HEK293T (cell line): ENCODE results near the gene PLAA.

Source experiments
- CTCF ChIA-PET: fragments of 350-600 bp; formaldehyde crosslinking; extraction: SDS; loops from one replicate; lab custom pipeline; 2021; ENCODE audit warnings: antibody characterized with exemption, inconsistent platforms; lab: Yijun Ruan, JAX
- POLR2A ChIA-PET: fragments of 350-600 bp; formaldehyde crosslinking; extraction: SDS; loops from one replicate; lab custom pipeline; 2020; ENCODE audit warnings: antibody characterized with exemption, inconsistent platforms; lab: Yijun Ruan, JAX
- DNase-seq: peaks from one replicate; pipeline ENCODE4 v3.0.0; 2012; ENCODE audit warnings: mixed read lengths; ENCODE audit errors: extremely low spot score
- ARNT ChIP-seq: fragments of 450-650 bp; IDR thresholded peaks from 2 replicates; pipeline ENCODE4 v1.6.1; 2017; ENCODE audit warnings: mild to moderate bottlenecking
- BHLHE40 ChIP-seq: fragments of 450-650 bp; IDR thresholded peaks from 2 replicates; pipeline ENCODE4 v1.6.1; 2016; ENCODE audit warnings: mild to moderate bottlenecking, moderate library complexity, borderline replicate concordance
- CTBP1 ChIP-seq: fragments of 450-650 bp; IDR thresholded peaks from 2 replicates; pipeline ENCODE4 v1.6.1; 2016; ENCODE audit warnings: borderline replicate concordance
- ELF4 ChIP-seq: fragments of 450-650 bp; IDR thresholded peaks from 2 replicates; pipeline ENCODE4 v1.6.1; 2017; ENCODE audit warnings: antibody characterized with exemption
- FOXA1 ChIP-seq: fragments of 450-650 bp; IDR thresholded peaks from 2 replicates; pipeline ENCODE4 v1.6.1; 2016; ENCODE audit warnings: mild to moderate bottlenecking
- FOXK2 ChIP-seq: fragments of 450-650 bp; IDR thresholded peaks from 2 replicates; pipeline ENCODE4 v1.6.1; 2016; ENCODE audit warnings: mild to moderate bottlenecking
- FOXM1 ChIP-seq: fragments of 450-650 bp; IDR thresholded peaks from 2 replicates; pipeline ENCODE4 v1.6.1; 2017; ENCODE audit warnings: mild to moderate bottlenecking, borderline replicate concordance
- HDGF ChIP-seq: fragments of 450-650 bp; IDR thresholded peaks from 2 replicates; pipeline ENCODE4 v1.6.1; 2017; ENCODE audit warnings: antibody characterized with exemption, borderline replicate concordance
- L3MBTL2 ChIP-seq: fragments of 450-650 bp; conservative IDR thresholded peaks from 2 replicates; pipeline ENCODE4 v1.6.1; 2016; ENCODE audit warnings: mild to moderate bottlenecking
- LEF1 ChIP-seq: fragments of 450-650 bp; IDR thresholded peaks from 2 replicates; pipeline ENCODE4 v1.6.1; 2017; ENCODE audit warnings: mild to moderate bottlenecking, borderline replicate concordance
- NFRKB ChIP-seq: fragments of 450-650 bp; IDR thresholded peaks from 2 replicates; pipeline ENCODE4 v1.6.1; 2016; ENCODE audit warnings: mild to moderate bottlenecking, moderate library complexity
- SP1 ChIP-seq: fragments of 450-650 bp; IDR thresholded peaks from 2 replicates; pipeline ENCODE4 v1.6.1; 2017
- SUZ12 ChIP-seq: fragments of 450-650 bp; IDR thresholded peaks from 2 replicates; pipeline ENCODE4 v1.6.1; 2016; ENCODE audit warnings: mild to moderate bottlenecking
- TARDBP ChIP-seq: fragments of 450-650 bp; IDR thresholded peaks from 2 replicates; pipeline ENCODE4 v1.6.1; 2016
- ZNF384 ChIP-seq: fragments of 450-650 bp; IDR thresholded peaks from 2 replicates; pipeline ENCODE4 v1.6.1; 2016
- TF ChIP-seq, protein P1 (sequence below): fragments of 450-650 bp; IDR thresholded peaks from 2 replicates; pipeline ENCODE4 v1.6.1; 2016

The PLAA gene

GRCh38 chr9:26937816-26938371 lies 9.1 kb downstream of the PLAA start:
- TF ChIP-seq HDGF (no peak), SUZ12 (no peak), ARNT (no peak), BHLHE40 (no peak), SP1 (no peak), L3MBTL2 (no peak)
- TF ChIP-seq, protein P1, sequence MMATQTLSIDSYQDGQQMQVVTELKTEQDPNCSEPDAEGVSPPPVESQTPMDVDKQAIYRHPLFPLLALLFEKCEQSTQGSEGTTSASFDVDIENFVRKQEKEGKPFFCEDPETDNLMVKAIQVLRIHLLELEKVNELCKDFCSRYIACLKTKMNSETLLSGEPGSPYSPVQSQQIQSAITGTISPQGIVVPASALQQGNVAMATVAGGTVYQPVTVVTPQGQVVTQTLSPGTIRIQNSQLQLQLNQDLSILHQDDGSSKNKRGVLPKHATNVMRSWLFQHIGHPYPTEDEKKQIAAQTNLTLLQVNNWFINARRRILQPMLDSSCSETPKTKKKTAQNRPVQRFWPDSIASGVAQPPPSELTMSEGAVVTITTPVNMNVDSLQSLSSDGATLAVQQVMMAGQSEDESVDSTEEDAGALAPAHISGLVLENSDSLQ = no peak
- CTCF ChIA-PET = no interaction called here
- POLR2A ChIA-PET = no interaction called here
- no peak for DNase-seq

DNA sequence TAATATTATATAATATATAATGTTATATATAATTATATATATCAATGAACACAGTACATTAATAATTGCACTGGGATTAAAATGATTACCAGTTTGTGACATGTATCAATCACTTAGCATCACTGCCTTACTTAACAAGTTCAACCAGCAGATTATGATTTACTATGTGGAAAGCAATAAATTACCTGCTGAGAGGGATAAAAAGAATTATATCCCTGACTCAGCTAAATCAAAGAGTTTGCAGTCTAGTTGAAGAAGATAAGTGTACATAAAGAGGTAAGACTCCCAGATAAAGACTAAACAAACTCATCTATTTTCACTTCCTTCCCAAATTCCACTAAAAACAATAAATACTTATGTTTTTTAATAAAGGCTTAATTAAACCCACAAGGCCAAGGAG lies 11.2 kb downstream of the PLAA start:
- no peak for DNase-seq
- CTCF ChIA-PET = no interaction called here
- TF ChIP-seq FOXA1 (no peak), NFRKB (no peak), SUZ12 (no peak)
- TF ChIP-seq, protein P1 = peak; percentile 87
- POLR2A ChIA-PET = interaction anchor here (1.7 kb wide), 1 partner anchor 12 kb away, joined by 5 read pairs; the partner anchor contains the start of gene PLAA

- no peak for DNase-seq
- ChIA-PET POLR2A (interaction anchor here (1.1 kb wide), 1 partner anchor 37 kb away, joined by 5 read pairs; no protein-coding TSS in a partner anchor), CTCF (interaction anchor here (0.6 kb wide), 1 partner anchor 32 kb away, joined by 4 read pairs; no protein-coding TSS in a partner anchor)
- no peak for TF ChIP-seq L3MBTL2
- TF ChIP-seq ZNF384 = no peak
- TF ChIP-seq SUZ12 = no peak
- TF ChIP-seq HDGF = no peak
- no peak for TF ChIP-seq ARNT
- no peak for TF ChIP-seq FOXK2
- TF ChIP-seq ELF4 = no peak
- no peak for TF ChIP-seq NFRKB
- no peak for TF ChIP-seq CTBP1
- TF ChIP-seq TARDBP = no peak
- no peak for TF ChIP-seq LEF1
- TF ChIP-seq FOXA1 = no peak
Observed at GRCh38 chr9:26928902-26929495, 18.0 kb downstream of the PLAA start.

- no peak for TF ChIP-seq L3MBTL2
- ChIA-PET CTCF (no interaction called here), POLR2A (no interaction called here)
- no peak for DNase-seq
Observed at GRCh38 chr9:26925609-26926008, 21.4 kb downstream of the PLAA start.

- POLR2A ChIA-PET = interaction anchor here (1.7 kb wide), 1 partner anchor 28 kb away, joined by 6 read pairs; the partner anchor contains the start of gene CAAP1
- CTCF ChIA-PET = no interaction called here
- no peak for TF ChIP-seq SP1
- no peak for TF ChIP-seq FOXM1
- no peak for TF ChIP-seq NFRKB
- no peak for TF ChIP-seq BHLHE40
- no peak for TF ChIP-seq LEF1
- no peak for TF ChIP-seq FOXK2
- TF ChIP-seq HDGF = no peak
- TF ChIP-seq ZNF384 = no peak
- no peak for TF ChIP-seq TARDBP
- TF ChIP-seq, protein P1 = no peak
- TF ChIP-seq SUZ12 = no peak
- no peak for TF ChIP-seq ARNT
- no peak for TF ChIP-seq ELF4
- no peak for DNase-seq
Observed at GRCh38 chr9:26919698-26920097, 27.3 kb downstream of the PLAA start.

DNA sequence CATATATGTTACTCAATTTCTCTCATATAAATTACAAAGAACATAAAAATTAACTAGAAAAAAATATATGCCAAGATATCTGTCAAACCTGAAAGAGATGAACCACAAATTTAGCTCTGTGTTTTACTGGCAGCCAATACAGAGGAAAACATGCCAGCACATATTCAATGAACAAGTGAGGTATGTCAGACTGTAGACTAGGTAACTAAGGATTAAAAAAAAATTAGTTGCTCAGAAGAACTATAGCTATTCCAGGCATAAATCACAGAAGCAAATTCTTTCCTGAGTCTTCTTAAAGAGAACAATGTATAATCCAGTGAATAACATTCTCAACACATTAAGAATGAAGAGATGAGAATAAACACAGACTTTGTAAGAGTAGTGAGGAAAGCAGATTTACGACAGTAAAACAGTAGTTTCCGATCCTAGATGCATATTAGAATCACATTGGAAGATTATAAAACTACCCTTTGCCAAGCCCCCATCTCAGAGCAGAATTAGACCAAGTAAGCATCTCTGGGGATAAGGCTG lies 33.8 kb downstream of the PLAA start:
- ChIA-PET CTCF (no interaction called here), POLR2A (no interaction called here)
- TF ChIP-seq BHLHE40 = no peak
- TF ChIP-seq FOXK2 = no peak
- no peak for TF ChIP-seq SP1
- no peak for TF ChIP-seq ARNT
- no peak for TF ChIP-seq CTBP1
- TF ChIP-seq, protein P1 = no peak
- no peak for TF ChIP-seq FOXA1
- TF ChIP-seq HDGF = no peak
- no peak for TF ChIP-seq LEF1
- TF ChIP-seq L3MBTL2 = no peak
- TF ChIP-seq ZNF384 = no peak
- no peak for DNase-seq
